Endothelial cell (in vitro differentiated cells): ENCODE measurements around the gene LIN7B. TPM values are rescaled to one million over a fixed set of nuclear protein-coding genes. Genes with fewer than 3 reads are reported as not detected.
"Not testable (repeated sequence)": the region's sequence is repeated elsewhere in the genome, so short reads cannot be mapped to it uniquely, and the experiment has no call there.

Source experiments
- DNase-seq: peaks from one replicate; pipeline ENCODE4 v3.0.0; 2021; ENCODE audit warnings: low spot score
- H3K27ac Mint-ChIP-seq: one replicate; pipeline ENCODE4 v1.8.0; 2021; ENCODE audit warnings: mixed read lengths, inconsistent platforms; ENCODE audit not compliant: unreplicated experiment
- H3K27me3 Mint-ChIP-seq: one replicate; pipeline ENCODE4 v1.8.0; 2021; ENCODE audit warnings: mild to moderate bottlenecking, moderate library complexity, mixed read lengths, inconsistent platforms; ENCODE audit not compliant: unreplicated experiment
- H3K36me3 Mint-ChIP-seq: one replicate; pipeline ENCODE4 v1.8.0; 2021; ENCODE audit warnings: mild to moderate bottlenecking, low read depth, mixed read lengths, inconsistent platforms; ENCODE audit not compliant: unreplicated experiment
- H3K4me1 Mint-ChIP-seq: one replicate; pipeline ENCODE4 v1.8.0; 2021; ENCODE audit warnings: mild to moderate bottlenecking, mixed read lengths, inconsistent platforms; ENCODE audit not compliant: unreplicated experiment
- H3K4me3 Mint-ChIP-seq: one replicate; pipeline ENCODE4 v1.8.0; 2021; ENCODE audit warnings: mild to moderate bottlenecking, mixed read lengths, inconsistent platforms; ENCODE audit not compliant: unreplicated experiment
- H3K9me3 Mint-ChIP-seq: one replicate; pipeline ENCODE4 v1.8.0; 2021; ENCODE audit warnings: mixed read lengths, inconsistent platforms; ENCODE audit not compliant: unreplicated experiment
- total RNA-seq: library from RNA; stranded (reverse); fragmentation: NEBNext Ultra II Directional; extraction: Animal tissue kit (Norgen Biotek cat#: 25700); gene quantifications from one replicate; pipeline ENCODE4 v1.2.1, GENCODE V29; 2021; ENCODE audit not compliant: unreplicated experiment
- TF ChIP-seq, protein P1 (sequence below): fragments of 200-600 bp; sonication (generic); IDR thresholded peaks from one replicate; pipeline ENCODE4 v1.5.0; 2021; ENCODE audit warnings: antibody characterized with exemption; ENCODE audit not compliant: unreplicated experiment

Gene LIN7B
- total RNA-seq, 1 donor from 2014 or later, result 5.8 TPM

DNA sequence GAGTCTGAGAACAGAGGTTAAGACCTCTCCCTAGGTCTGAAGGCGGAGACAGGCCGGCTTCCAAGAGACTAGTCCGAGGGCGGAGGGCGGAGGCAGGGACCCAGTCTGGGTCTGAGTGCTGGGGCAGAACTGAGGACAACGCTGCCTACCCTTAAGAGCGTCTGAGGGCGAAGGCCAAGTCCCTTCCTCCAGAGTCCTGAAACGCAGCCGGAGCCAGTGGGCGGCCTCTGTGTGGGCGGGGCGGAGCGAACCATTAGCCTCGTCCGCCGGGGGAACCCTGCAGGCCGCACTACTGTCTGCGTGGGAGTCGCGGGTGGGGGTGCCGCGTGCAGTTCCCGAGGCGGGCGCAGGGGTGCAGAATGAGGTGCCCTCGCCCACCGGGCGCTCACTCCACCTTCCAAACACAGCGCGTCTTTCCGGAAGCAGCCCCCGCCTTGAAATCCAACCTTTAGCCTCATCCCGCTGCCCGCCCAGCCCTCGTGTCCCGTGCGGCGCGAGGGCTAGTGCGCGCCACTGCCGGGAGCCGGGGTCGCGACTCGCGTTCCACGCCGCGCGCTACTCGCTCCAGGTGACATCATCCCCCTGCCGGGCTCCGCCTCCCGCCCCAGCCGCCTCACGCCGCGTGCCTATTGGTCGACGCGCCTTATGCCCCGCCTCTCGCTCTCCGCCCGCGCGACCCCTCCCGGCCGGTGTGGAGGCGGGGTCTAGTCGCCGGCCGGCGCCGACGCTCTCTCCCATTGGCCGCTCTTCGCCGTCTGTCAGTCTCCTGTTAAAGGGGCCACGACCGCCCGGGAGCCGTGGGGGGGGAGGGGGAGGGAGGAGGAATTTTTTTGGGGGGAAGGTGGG, 4.6 kb downstream of the LIN7B start, which contains the start of gene C19orf73:
C19orf73 (minus strand) TSS at position 579 of the 846 bp plus-strand sequence; CDS start at position 458, 121 bp downstream.
- Mint-ChIP-seq H3K27me3 (peaks cover 22% of the 10 kb centered on the region), H3K27ac (peak within 1 kb of the TSS; percentile 45), H3K9me3 (no peaks in the 10 kb centered on the region), H3K36me3 (peaks cover 10% of the 10 kb centered on the region), H3K4me1 (peaks cover 17% of the 10 kb centered on the region), H3K4me3 (peak within 1 kb of the TSS; percentile 89)
- peak; percentile 95 for DNase-seq
- TF ChIP-seq, protein P1, sequence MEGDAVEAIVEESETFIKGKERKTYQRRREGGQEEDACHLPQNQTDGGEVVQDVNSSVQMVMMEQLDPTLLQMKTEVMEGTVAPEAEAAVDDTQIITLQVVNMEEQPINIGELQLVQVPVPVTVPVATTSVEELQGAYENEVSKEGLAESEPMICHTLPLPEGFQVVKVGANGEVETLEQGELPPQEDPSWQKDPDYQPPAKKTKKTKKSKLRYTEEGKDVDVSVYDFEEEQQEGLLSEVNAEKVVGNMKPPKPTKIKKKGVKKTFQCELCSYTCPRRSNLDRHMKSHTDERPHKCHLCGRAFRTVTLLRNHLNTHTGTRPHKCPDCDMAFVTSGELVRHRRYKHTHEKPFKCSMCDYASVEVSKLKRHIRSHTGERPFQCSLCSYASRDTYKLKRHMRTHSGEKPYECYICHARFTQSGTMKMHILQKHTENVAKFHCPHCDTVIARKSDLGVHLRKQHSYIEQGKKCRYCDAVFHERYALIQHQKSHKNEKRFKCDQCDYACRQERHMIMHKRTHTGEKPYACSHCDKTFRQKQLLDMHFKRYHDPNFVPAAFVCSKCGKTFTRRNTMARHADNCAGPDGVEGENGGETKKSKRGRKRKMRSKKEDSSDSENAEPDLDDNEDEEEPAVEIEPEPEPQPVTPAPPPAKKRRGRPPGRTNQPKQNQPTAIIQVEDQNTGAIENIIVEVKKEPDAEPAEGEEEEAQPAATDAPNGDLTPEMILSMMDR, result peak; percentile 21

DNA sequence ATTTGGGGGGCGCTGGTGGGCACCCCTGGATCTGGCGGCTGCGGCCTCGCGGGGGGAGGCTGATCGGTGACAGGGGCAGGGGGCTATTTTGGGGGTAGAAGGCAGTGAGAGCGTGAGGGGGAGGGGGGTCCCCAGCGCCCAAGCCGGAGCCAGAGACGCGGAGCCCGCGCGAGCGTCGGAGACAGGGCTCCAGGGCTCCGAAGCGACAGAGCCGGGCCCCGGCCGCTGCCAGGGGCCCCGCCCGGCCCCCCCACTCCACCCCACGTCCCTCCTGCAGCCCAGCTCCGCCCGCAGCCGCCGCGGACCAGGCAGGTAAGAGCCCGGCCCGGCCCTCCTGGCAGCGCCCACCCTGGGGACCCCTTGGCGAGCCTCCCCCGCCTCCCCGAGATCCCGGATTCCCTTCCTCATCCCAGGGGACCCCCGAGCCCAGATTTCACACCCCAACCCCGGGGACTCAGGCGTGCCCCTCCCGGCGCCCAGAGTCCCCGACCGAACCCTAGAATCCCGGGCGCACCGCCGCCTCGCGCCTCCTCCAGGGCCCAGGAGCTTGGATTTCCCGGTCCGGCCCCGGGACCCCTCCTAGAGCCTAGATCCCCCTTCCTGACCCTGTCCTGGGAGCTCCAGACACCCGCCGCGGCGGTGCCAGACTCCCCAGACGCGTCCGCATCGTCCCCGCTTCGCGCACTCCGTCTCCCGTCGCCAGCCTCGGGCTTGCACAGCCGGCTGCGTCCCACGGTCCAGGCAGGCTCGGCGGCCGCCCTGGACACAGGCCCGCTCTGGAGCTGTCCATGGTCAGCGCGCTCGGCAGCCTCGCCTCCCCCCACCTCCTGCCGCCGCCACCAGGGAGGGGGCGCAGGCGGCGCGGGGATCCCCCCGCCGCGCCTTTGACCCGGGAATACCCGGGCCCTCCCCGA, 5.5 kb downstream of the LIN7B start, which contains the start of gene PPFIA3:
PPFIA3 (plus strand) TSS at position 134 of the 914 bp plus-strand sequence. CDS start 8,330 bp downstream, outside the sequence.
- Mint-ChIP-seq H3K27me3 (peaks cover 22% of the 10 kb centered on the region), H3K36me3 (peaks cover 8% of the 10 kb centered on the region), H3K27ac (peak within 1 kb of the TSS; percentile 45), H3K9me3 (no peaks in the 10 kb centered on the region), H3K4me1 (peaks cover 15% of the 10 kb centered on the region), H3K4me3 (peak within 1 kb of the TSS; percentile 89)
- TF ChIP-seq, protein P1, result no peak
- peak; percentile 79 for DNase-seq

DNA sequence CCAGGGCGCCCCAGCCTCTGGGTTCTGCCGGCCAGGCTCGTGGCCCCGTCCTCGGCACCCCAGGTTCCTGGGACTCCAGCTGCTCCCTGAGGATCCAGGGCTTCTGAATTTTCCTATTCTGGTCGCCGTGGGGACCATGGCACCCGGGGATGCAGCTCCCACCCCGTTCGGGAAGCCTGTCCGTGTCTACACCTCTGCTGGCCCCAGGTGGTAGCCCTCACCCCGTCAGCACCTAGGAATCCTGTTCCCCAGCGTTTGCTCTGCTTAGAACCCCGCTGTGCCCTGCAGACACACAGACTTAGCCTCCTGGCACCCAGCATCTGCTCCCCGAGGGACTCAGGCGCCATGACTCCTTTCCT, 6.1 kb downstream of the LIN7B start:
- Mint-ChIP-seq H3K36me3 (peaks cover 5% of the 10 kb centered on the region), H3K9me3 (no peaks in the 10 kb centered on the region), H3K4me1 (peaks cover 12% of the 10 kb centered on the region), H3K4me3 (peak overlapping the region; percentile 79), H3K27ac (no peak overlapping the region), H3K27me3 (peaks cover 19% of the 10 kb centered on the region)
- no peak for DNase-seq
- TF ChIP-seq, protein P1, result no peak

DNA sequence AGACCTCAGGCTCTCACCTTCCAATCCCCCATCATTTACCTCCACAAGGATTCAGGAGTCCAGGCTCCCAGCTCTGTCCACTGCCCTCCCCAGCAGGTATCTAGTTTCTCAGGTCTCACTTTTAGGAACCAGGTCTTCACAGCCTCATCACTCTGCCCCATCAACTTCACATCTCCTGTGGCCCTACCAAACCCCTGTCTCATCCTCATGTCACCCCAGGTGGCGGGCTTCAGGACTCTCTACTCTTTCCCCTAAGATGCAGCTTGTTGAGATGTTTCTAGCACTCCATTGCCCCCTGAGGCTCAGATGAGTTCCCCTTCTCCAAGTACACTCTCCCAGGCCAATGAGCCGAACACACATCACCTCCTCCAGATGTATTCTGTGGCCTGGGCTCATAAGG, 6.7 kb downstream of the LIN7B start:
- no peaks in the 10 kb centered on the region for H3K9me3 Mint-ChIP-seq
- peaks cover 4% of the 10 kb centered on the region for H3K36me3 Mint-ChIP-seq
- TF ChIP-seq, protein P1, result no peak
- peaks cover 11% of the 10 kb centered on the region for H3K4me1 Mint-ChIP-seq
- peak overlapping the region; percentile 79 for H3K4me3 Mint-ChIP-seq
- H3K27ac Mint-ChIP-seq, result peak overlapping the region; percentile 53
- no peak for DNase-seq
- peaks cover 19% of the 10 kb centered on the region for H3K27me3 Mint-ChIP-seq

DNA sequence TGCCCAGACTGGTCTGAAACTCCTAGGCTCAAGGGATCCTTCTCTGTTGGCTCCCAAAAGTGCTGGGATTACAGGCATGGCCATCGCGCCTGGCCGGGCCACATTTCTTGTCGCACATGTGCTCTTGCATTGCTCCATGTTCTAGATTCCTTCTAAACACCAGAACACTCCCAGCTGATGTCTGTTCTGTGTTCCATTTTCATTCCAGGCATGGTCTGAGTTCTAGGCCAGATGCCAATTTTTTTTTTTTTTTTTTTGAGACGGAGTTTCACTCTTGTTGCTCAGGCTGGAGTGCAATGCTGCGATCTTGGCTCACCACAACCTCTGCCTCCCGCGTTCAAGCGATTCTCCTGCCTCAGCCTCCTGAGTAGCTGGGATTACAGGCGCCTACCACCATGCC, 7.7 kb downstream of the LIN7B start:
- not testable (repeated sequence) for H3K4me3 Mint-ChIP-seq

DNA sequence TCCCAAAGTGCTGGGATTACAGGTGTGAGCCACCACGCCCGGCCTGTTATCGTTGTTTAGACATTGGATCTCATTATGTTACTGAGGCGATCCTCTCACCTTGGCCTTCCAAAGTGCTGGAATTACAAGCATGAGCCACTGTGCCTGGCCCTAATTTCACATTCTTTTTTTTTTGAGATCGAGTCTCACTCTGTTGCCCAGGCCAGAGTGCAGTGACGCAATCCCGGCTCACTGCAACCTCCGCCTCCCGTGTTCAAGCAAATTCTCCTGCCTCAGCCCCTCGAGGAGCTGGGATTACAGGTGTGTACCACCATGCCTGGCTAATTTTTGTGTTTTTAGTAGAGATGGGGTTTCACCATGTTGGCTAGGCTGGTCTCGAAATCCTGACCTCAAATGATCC, 9.1 kb downstream of the LIN7B start:
- peaks cover 12% of the 10 kb centered on the region for H3K27me3 Mint-ChIP-seq
- H3K36me3 Mint-ChIP-seq, result not testable (repeated sequence)

More for the DNA sequence above, 7.7 kb downstream of the LIN7B start:
- not testable (repeated sequence) for H3K27ac Mint-ChIP-seq, DNase-seq, H3K36me3 Mint-ChIP-seq, H3K9me3 Mint-ChIP-seq
- peaks cover 11% of the 10 kb centered on the region for H3K4me1 Mint-ChIP-seq
- peaks cover 16% of the 10 kb centered on the region for H3K27me3 Mint-ChIP-seq

More for the DNA sequence above, 9.1 kb downstream of the LIN7B start:
- not testable (repeated sequence) for H3K9me3 Mint-ChIP-seq, H3K4me3 Mint-ChIP-seq, H3K27ac Mint-ChIP-seq, DNase-seq
- peaks cover 11% of the 10 kb centered on the region for H3K4me1 Mint-ChIP-seq
